Measurements from ENCODE around the gene DHRS7B. TPM values are rescaled to one million over a fixed set of nuclear protein-coding genes. Genes with fewer than 3 reads are reported as not detected.

The DHRS7B gene
- total and polyA plus RNA-seq, 2 donors (not counting 1 experiment from before 2014, with no cell fraction given) = 15.5 to 21.5 TPM

DNA sequence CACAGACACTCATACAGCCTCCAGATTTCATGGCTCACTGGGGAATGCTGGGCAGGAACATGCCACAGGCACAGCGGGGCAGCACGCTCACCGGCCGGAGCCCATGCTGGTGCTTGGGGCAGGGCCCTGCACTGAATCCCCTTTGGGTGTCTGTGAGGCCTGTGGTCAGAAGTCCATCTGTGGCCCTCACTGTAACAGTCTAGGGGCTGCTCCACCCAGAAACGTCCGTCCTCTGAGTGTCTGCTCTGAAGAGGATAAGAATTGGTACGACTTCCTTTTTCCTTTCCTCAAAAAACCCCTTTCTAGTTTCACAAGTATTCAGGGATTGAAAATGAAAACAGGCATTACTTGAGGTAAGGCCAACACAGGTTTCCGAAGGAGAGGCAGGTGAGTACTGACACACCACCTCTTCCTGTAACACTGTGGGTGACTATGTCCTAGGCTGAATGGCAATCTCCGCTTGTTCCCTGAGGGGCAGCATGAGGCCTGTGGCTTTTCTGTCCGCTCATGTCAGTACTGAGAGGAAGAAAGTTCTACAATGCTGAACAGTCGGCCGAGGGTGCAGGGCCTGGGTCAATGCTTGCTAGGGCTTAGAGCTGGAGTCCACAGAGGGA lies 44.7 kb downstream of the DHRS7B start:
- H3K4me1 ChIP-seq (ENCODE audit: control insufficient read depth, extremely low read depth, insufficient read depth, low read length) = peaks cover 14% of the 10 kb centered on the region
- no peaks in the 10 kb centered on the region for H3K27me3 ChIP-seq (ENCODE audit: control insufficient read depth, insufficient read depth, low read length)
- H3K4me3 ChIP-seq (replicated peaks in 1 of 4; ENCODE audit: control extremely low read depth in 1 of 4, insufficient read depth in 1 of 4, low read depth in 3 of 4, low read length in 4 of 4) = no peak overlapping the region
- H3K79me2 ChIP-seq (ENCODE audit: control insufficient read depth, insufficient read depth, low read length) = no peaks in the 10 kb centered on the region
- H3K9ac ChIP-seq (ENCODE audit: insufficient read depth, low read length) = no peak overlapping the region
- no peaks in the 10 kb centered on the region for H4K20me1 ChIP-seq (ENCODE audit: control insufficient read depth, extremely low read depth, insufficient read depth, low read length)
- H3K4me2 ChIP-seq (ENCODE audit: extremely low read depth, insufficient read depth, low read length) = no peak overlapping the region
- no peaks in the 10 kb centered on the region for H3K36me3 ChIP-seq (ENCODE audit: control insufficient read depth, insufficient read depth, low read length)
- TF ChIP-seq CTCF (conservative IDR thresholded peaks at IDR 0.05 in 1 of 2, IDR thresholded peaks at IDR 0.05 in 1 of 2; ENCODE audit: low read depth in 1 of 2, low read length in 2 of 2) (no peak), EZH2 (IDR thresholded peaks at IDR 0.05; ENCODE audit: low read length, missing control alignments) (no peak)
- H3K9me3 ChIP-seq (ENCODE audit: control insufficient read depth, insufficient read depth, low read depth, low read length) = no peaks in the 10 kb centered on the region
- DNase-seq (ENCODE audit: low read depth in 2 of 2) = no peak
- no peak overlapping the region for H2AFZ ChIP-seq (ENCODE audit: low read length)
- H3K27ac ChIP-seq (ENCODE audit: insufficient read depth, low read length) = no peak overlapping the region

DNA sequence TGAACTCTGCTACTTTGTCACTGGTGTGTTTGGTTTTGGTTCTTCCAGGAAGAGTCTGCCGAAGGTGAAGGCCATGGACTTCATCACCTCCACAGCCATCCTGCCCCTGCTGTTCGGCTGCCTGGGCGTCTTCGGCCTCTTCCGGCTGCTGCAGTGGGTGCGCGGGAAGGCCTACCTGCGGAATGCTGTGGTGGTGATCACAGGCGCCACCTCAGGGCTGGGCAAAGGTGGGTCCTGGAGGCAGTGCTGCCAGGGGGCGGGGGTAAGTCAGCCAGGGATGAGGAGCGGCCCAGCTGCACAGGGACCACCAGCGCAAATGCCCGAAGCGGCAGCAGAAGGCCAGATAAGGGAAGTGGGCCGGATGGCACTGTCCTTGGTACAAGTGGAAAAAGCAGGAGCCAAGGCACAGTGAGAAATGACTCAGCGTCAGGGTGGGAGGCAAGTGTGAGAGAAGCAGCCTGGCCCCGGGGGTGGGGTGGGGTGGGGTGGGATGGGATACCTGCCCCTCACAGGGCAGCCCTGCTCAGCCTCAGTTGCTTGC lies 45.3 kb downstream of the DHRS7B start:
- no peaks in the 10 kb centered on the region for H3K9me3 ChIP-seq (ENCODE audit: control insufficient read depth, insufficient read depth, low read depth, low read length)
- H3K27me3 ChIP-seq (ENCODE audit: control insufficient read depth, insufficient read depth, low read length) = no peaks in the 10 kb centered on the region
- H3K9ac ChIP-seq (ENCODE audit: insufficient read depth, low read length) = no peak overlapping the region
- H3K4me1 ChIP-seq (ENCODE audit: control insufficient read depth, extremely low read depth, insufficient read depth, low read length) = peaks cover 12% of the 10 kb centered on the region
- H3K4me3 ChIP-seq (replicated peaks in 1 of 4; ENCODE audit: control extremely low read depth in 1 of 4, insufficient read depth in 1 of 4, low read depth in 3 of 4, low read length in 4 of 4) = no peak overlapping the region
- no peak for DNase-seq (ENCODE audit: low read depth in 2 of 2)
- H3K79me2 ChIP-seq (ENCODE audit: control insufficient read depth, insufficient read depth, low read length) = no peaks in the 10 kb centered on the region
- H3K4me2 ChIP-seq (ENCODE audit: extremely low read depth, insufficient read depth, low read length) = no peak overlapping the region
- H2AFZ ChIP-seq (ENCODE audit: low read length) = no peak overlapping the region
- H3K36me3 ChIP-seq (ENCODE audit: control insufficient read depth, insufficient read depth, low read length) = no peaks in the 10 kb centered on the region
- H4K20me1 ChIP-seq (ENCODE audit: control insufficient read depth, extremely low read depth, insufficient read depth, low read length) = no peaks in the 10 kb centered on the region
- TF ChIP-seq EZH2 (IDR thresholded peaks at IDR 0.05; ENCODE audit: low read length, missing control alignments) (no peak), CTCF (conservative IDR thresholded peaks at IDR 0.05 in 1 of 2, IDR thresholded peaks at IDR 0.05 in 1 of 2; ENCODE audit: low read depth in 1 of 2, low read length in 2 of 2) (no peak)
- no peak overlapping the region for H3K27ac ChIP-seq (ENCODE audit: insufficient read depth, low read length)

DNA sequence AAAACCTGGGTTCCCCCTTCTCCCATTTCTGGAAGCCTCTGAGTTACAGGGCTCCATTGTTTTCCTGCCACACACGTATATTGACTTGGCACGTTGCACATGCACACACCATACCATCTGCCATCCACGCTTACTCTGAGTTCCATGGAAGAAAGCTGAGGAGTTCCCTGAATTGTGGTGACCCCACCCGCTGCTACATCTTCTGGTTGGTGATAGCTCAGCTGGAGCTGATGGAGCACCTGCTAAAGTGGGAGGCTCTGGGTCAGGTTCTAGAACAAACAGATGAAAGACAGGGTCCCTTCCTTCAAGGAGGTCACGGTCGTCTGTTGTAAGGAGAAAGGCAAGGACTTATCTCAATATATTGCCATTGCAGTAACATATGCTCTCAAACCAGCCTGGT lies 46.1 kb downstream of the DHRS7B start:
- TF ChIP-seq EZH2 (IDR thresholded peaks at IDR 0.05; ENCODE audit: low read length, missing control alignments) (no peak), CTCF (conservative IDR thresholded peaks at IDR 0.05 in 1 of 2, IDR thresholded peaks at IDR 0.05 in 1 of 2; ENCODE audit: low read depth in 1 of 2, low read length in 2 of 2) (no peak)
- H3K4me3 ChIP-seq (replicated peaks in 1 of 4; ENCODE audit: control extremely low read depth in 1 of 4, insufficient read depth in 1 of 4, low read depth in 3 of 4, low read length in 4 of 4) = no peak overlapping the region
- H3K9ac ChIP-seq (ENCODE audit: insufficient read depth, low read length) = no peak overlapping the region
- no peak for DNase-seq (ENCODE audit: low read depth in 2 of 2)
- no peaks in the 10 kb centered on the region for H3K27me3 ChIP-seq (ENCODE audit: control insufficient read depth, insufficient read depth, low read length)
- no peak overlapping the region for H3K27ac ChIP-seq (ENCODE audit: insufficient read depth, low read length)
- no peak overlapping the region for H3K4me2 ChIP-seq (ENCODE audit: extremely low read depth, insufficient read depth, low read length)
- no peaks in the 10 kb centered on the region for H3K9me3 ChIP-seq (ENCODE audit: control insufficient read depth, insufficient read depth, low read depth, low read length)
- H2AFZ ChIP-seq (ENCODE audit: low read length) = no peak overlapping the region
- no peaks in the 10 kb centered on the region for H3K79me2 ChIP-seq (ENCODE audit: control insufficient read depth, insufficient read depth, low read length)
- H3K36me3 ChIP-seq (ENCODE audit: control insufficient read depth, insufficient read depth, low read length) = no peaks in the 10 kb centered on the region
- H4K20me1 ChIP-seq (ENCODE audit: control insufficient read depth, extremely low read depth, insufficient read depth, low read length) = no peaks in the 10 kb centered on the region
- peaks cover 9% of the 10 kb centered on the region for H3K4me1 ChIP-seq (ENCODE audit: control insufficient read depth, extremely low read depth, insufficient read depth, low read length)
